ENCODE data around the gene DAP.

Gene DAP

DNA sequence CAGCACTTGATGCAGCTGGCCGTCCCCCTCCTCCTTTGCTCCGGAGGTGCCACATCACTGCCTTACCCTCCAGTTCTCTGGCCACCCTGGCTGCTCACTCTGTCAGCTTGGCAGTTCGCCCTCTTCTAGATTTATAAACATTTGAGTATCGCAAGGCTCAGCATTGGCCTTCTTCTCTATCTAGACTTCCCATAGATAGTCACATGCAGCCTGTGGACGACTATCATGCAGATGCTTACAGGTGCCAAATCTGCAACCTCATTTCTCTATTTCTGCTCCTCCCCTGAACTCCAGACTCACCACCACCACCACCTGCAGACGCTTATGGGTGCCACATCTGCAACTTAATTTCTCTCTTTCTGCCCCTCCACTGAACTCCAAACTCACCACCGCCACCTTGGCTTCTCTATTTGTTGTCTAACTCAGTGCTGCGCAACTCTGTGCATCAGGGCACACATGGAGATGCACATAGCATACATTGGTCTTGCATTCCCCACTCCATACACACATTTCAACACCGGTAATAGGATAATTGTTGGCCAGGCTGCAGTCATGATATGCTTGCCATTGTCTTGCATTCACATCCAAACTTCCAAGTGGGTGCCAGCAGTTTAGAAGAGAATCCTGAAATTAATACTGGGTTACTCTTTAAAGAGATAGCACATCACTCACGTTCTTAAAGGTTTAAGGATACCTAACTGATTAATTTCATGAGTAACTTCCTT, 1.9 kb upstream of the DAP start:
- TF ChIP-seq CTCF (IDR thresholded peaks at IDR 0.05; ENCODE audit: unreplicated experiment in 3 of 3): no peak
- Mint-ChIP-seq H3K27ac (peak overlapping the region; percentile 99 to 100 (median 99)), H3K36me3 (ENCODE audit: low read depth) (peaks cover under 1% of the 10 kb centered on the region), H3K9me3 (no peaks in the 10 kb centered on the region), H3K4me3 (peak overlapping the region; percentile 75 to 90 (median 90)), H3K27me3 (ENCODE audit: low read depth) (peaks cover 4% of the 10 kb centered on the region), H3K4me1 (peaks cover 34% of the 10 kb centered on the region)

GRCh38 chr5:10761933-10762775, 1.1 kb upstream of the DAP start:
- H3K27me3 Mint-ChIP-seq (ENCODE audit: low read depth): peaks cover 4% of the 10 kb centered on the region
- H3K9me3 Mint-ChIP-seq: no peaks in the 10 kb centered on the region
- peak overlapping the region; percentile 99 to 100 (median 99) for H3K27ac Mint-ChIP-seq
- no peak for TF ChIP-seq CTCF (IDR thresholded peaks at IDR 0.05; ENCODE audit: unreplicated experiment in 3 of 3)
- H3K4me3 Mint-ChIP-seq: peak overlapping the region; percentile 75 to 90 (median 90)
- H3K4me1 Mint-ChIP-seq: peaks cover 42% of the 10 kb centered on the region
- H3K36me3 Mint-ChIP-seq (ENCODE audit: low read depth): peaks cover 8% of the 10 kb centered on the region

GRCh38 chr5:10760921-10761184, 181 bp downstream of the DAP start:
- Mint-ChIP-seq H3K9me3 (no peaks in the 10 kb centered on the region), H3K27ac (peak overlapping the region in 1 of 3 experiments; percentile 87), H3K4me1 (peaks cover 55% of the 10 kb centered on the region), H3K27me3 (ENCODE audit: low read depth) (peaks cover 4% of the 10 kb centered on the region), H3K36me3 (ENCODE audit: low read depth) (peaks cover 15% of the 10 kb centered on the region), H3K4me3 (peak overlapping the region; percentile 34 to 86 (median 57))
- TF ChIP-seq CTCF (IDR thresholded peaks at IDR 0.05; ENCODE audit: unreplicated experiment in 3 of 3): no peak

DNA sequence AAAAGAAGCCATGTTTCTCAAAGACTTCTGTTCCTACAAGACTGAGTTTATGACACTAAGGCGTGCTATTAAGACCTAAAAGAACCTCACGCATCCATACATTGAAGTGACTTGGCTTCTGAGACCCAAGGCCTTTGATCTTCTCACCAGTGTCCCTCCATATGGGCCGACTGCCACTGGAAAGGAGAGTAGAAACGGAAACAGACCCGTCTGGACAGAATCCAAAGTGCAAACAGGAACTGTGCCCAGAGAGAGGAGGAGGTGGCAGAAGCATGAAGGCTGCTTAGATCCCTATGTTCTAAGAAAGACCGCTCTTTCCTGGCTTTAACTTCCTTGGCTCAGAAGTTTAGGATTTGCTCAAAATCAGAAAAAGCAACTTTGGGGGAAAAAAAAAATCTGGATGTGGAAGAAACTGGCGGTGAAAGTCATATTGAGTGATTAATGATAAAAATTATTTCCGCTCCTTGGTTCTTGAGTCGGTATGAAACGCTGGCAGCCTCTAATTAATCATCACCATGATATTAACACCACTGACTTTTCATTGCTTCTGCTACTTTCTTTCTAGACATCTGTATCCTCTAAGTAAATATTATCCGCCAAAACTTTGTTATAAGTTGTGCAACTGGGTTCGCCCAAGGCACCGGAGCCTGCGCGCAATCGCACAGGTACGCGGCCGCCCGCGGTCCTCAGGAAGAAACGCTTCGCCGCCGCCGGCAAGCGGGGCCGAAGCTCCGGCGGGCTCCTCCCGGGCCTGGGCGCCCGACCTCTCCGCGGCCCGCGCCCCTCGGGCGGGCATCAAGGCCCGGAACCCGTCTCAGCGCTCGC, 726 bp downstream of the DAP start:
- no peak for TF ChIP-seq CTCF (IDR thresholded peaks at IDR 0.05; ENCODE audit: unreplicated experiment in 3 of 3)
- Mint-ChIP-seq H3K27ac (peak overlapping the region; percentile 87 to 93 (median 91)), H3K9me3 (no peaks in the 10 kb centered on the region), H3K36me3 (ENCODE audit: low read depth) (peaks cover 20% of the 10 kb centered on the region), H3K4me1 (peaks cover 61% of the 10 kb centered on the region), H3K27me3 (ENCODE audit: low read depth) (peaks cover 4% of the 10 kb centered on the region), H3K4me3 (peak overlapping the region; percentile 86 to 94 (median 93))

DNA sequence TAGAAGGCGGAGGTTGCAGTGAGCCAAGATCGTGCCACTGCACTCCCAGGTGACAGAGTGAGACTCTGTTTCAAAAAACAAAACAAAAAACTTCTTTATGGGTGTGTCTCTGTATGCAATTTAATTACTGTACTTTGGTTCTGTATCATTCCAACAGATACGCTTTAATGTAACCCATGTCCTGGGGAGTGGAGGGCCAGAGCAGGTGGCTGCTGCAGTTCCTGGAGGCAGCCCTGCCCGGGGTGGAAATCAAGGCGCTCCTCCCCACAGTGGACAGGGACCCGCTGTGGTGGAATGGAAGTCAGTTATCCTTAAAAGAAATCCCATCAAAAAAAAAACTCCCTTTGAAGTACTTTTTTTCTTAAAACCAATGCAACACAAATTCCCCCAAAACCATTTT, 1.9 kb downstream of the DAP start:
- H3K27me3 Mint-ChIP-seq (ENCODE audit: low read depth): peaks cover 2% of the 10 kb centered on the region
- peak overlapping the region; percentile 68 to 77 (median 68) for H3K4me3 Mint-ChIP-seq
- TF ChIP-seq CTCF (IDR thresholded peaks at IDR 0.05; ENCODE audit: unreplicated experiment in 3 of 3): no peak

More for the DNA sequence above, 1.9 kb downstream of the DAP start:
- Mint-ChIP-seq H3K9me3 (no peaks in the 10 kb centered on the region), H3K27ac (no peak overlapping the region), H3K4me1 (peaks cover 61% of the 10 kb centered on the region), H3K36me3 (ENCODE audit: low read depth) (peaks cover 32% of the 10 kb centered on the region)
